Measurements from ENCODE around the gene ABCB9.

ABCB9 gene

DNA sequence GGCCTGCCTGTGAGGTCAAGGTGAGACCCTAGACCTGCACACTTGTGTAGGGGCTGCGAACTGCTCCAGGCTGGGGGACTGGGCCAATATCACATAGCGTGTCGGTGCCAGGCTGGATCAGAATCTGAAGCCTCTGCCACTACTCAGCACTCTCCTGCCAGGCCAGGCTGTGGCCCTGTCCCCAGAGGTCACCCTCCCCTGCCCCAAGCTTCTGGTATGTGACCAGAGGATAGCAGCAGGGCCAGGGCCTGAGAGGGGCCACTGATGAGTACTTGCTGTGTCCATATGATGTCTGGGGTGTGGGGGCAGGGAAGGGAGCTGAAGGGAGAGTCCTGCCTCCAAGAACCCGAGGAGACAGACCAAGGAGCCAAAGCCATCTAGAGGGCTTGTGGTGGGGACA, 32.1 kb upstream of the ABCB9 start:
- H3K9me3 Mint-ChIP-seq, result no peaks in the 10 kb centered on the region
- peaks cover 11% of the 10 kb centered on the region for H3K36me3 Mint-ChIP-seq (ENCODE audit: low read depth)
- DNase-seq, result no peak
- no peaks in the 10 kb centered on the region for H3K27me3 Mint-ChIP-seq
- no peak overlapping the region for H3K4me3 Mint-ChIP-seq
- H3K4me1 Mint-ChIP-seq (ENCODE audit: low read depth), result peaks cover 5% of the 10 kb centered on the region
- no peak overlapping the region for H3K27ac Mint-ChIP-seq

DNA sequence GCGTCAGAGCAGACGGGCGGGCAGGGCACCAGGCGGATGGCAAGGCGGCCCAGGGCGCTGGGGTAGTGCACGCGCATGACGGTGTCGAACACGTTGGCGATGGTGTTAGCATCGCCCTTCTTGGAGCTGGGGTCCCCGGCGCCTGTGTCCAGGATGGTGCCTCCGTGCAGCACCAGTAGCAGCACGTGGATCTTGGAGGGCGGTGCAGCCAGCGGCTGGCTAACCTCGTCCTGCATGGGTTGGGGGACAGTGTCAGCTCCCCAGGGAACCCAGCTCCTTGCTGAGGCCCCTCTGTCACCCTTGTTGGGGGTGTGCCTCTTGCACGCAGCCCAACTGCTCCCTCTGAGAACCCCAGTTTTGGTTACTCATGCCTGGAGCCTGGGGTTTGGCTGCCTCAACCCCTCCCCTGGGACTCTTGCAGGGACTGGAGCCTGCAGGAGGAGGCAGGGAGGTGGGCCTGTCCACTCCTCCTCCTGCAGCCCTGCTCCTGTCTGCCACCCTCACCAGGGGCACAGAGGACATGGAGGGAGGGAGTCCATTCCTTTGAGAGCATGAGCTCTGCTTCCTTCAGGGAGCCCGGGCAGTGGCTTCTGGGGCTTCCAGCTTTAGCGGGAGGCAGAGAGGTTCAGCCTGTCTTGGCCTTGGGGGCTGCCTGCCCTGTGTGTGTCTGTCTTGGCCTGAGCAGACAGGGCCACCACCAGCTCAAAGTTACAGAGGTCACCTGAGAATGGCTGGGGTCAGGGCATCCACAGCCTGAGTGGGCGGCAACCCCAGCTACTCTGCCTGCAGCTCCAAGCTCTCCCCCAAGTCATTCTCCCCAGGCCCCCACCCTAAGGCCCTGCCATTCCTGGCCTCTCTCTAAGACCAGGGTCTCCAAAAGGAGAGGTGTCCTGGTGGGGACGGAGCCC, 31.3 kb upstream of the ABCB9 start:
- H3K4me1 Mint-ChIP-seq (ENCODE audit: low read depth), result peaks cover 9% of the 10 kb centered on the region
- DNase-seq, result no peak
- H3K27ac Mint-ChIP-seq, result no peak overlapping the region
- no peak overlapping the region for H3K4me3 Mint-ChIP-seq
- H3K9me3 Mint-ChIP-seq, result no peaks in the 10 kb centered on the region
- H3K27me3 Mint-ChIP-seq, result no peaks in the 10 kb centered on the region
- H3K36me3 Mint-ChIP-seq (ENCODE audit: low read depth), result peaks cover 11% of the 10 kb centered on the region

- H3K9me3 Mint-ChIP-seq, result no peaks in the 10 kb centered on the region
- no peak overlapping the region for H3K4me3 Mint-ChIP-seq
- H3K27me3 Mint-ChIP-seq, result no peaks in the 10 kb centered on the region
- peaks cover 9% of the 10 kb centered on the region for H3K4me1 Mint-ChIP-seq (ENCODE audit: low read depth)
- H3K36me3 Mint-ChIP-seq (ENCODE audit: low read depth), result peaks cover 11% of the 10 kb centered on the region
- no peak for DNase-seq
- H3K27ac Mint-ChIP-seq, result no peak overlapping the region
These were observed 30.5 kb upstream of the ABCB9 start for GRCh38 chr12:122996621-122997342.

DNA sequence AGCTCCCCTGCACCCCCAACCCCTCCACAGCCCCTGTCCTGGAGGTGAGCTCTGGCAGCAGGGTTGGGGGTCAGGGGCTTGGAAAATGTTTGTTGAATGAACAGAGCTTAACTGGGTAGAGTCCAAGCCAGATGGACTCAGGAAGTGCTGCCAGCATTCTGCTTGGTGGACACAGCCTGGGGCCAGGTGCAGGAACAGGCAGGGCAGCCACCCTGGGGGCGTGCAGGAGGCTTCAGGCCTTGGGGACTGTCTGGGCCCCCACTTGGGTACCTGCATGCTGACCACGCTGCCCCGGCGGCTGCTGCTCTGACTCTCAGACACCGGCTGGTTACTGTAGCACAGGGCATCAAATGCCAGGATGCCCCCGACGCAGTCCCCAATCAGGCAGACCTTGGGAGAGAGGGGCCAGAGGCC, 29.9 kb upstream of the ABCB9 start:
- Mint-ChIP-seq H3K9me3 (no peaks in the 10 kb centered on the region), H3K4me3 (no peak overlapping the region), H3K27ac (no peak overlapping the region), H3K4me1 (ENCODE audit: low read depth) (peaks cover 9% of the 10 kb centered on the region), H3K27me3 (no peaks in the 10 kb centered on the region), H3K36me3 (ENCODE audit: low read depth) (peaks cover 10% of the 10 kb centered on the region)
- no peak for DNase-seq

- no peak for DNase-seq
- Mint-ChIP-seq H3K36me3 (ENCODE audit: low read depth) (peaks cover 7% of the 10 kb centered on the region), H3K27me3 (no peaks in the 10 kb centered on the region), H3K4me3 (no peak overlapping the region), H3K27ac (no peak overlapping the region), H3K9me3 (no peaks in the 10 kb centered on the region), H3K4me1 (ENCODE audit: low read depth) (peaks cover 9% of the 10 kb centered on the region)
These were observed 29.4 kb upstream of the ABCB9 start for GRCh38 chr12:122995503-122996187.

- no peak overlapping the region for H3K4me3 Mint-ChIP-seq
- peaks cover 2% of the 10 kb centered on the region for H3K36me3 Mint-ChIP-seq (ENCODE audit: low read depth)
- no peak overlapping the region for H3K27ac Mint-ChIP-seq
- DNase-seq, result no peak
- no peaks in the 10 kb centered on the region for H3K27me3 Mint-ChIP-seq
- no peaks in the 10 kb centered on the region for H3K9me3 Mint-ChIP-seq
- H3K4me1 Mint-ChIP-seq (ENCODE audit: low read depth), result peaks cover 9% of the 10 kb centered on the region
These were observed 28.7 kb upstream of the ABCB9 start for GRCh38 chr12:122994781-122995502.

GRCh38 chr12:122994140-122994675, 27.9 kb upstream of the ABCB9 start:
- Mint-ChIP-seq H3K4me1 (ENCODE audit: low read depth) (peaks cover 9% of the 10 kb centered on the region), H3K27me3 (no peaks in the 10 kb centered on the region), H3K27ac (no peak overlapping the region), H3K9me3 (no peaks in the 10 kb centered on the region), H3K36me3 (ENCODE audit: low read depth) (peaks cover 2% of the 10 kb centered on the region), H3K4me3 (no peak overlapping the region)
- DNase-seq, result no peak

DNA sequence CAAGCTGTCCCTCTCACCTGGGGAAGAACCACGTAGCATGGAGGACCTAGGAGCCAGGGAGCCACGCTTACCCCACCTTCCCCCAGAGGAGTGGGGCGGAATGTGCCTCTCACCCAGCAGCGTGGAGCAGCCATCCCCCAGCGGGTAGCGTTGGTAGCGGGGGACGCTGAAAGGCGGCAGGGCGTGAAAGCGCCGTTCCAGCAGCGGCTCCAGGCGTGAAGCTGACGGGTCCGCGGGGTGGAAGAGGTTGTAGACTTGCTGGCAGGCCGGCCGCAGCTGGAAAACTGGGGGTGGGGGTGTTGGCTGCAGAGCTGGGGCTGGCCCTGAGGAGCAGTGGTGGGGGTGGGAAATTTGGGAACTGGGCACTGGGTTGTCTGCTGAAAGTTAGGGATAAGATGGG, 26.1 kb upstream of the ABCB9 start:
- H3K4me1 Mint-ChIP-seq (ENCODE audit: low read depth), result peaks cover 9% of the 10 kb centered on the region
- no peaks in the 10 kb centered on the region for H3K9me3 Mint-ChIP-seq
- H3K27ac Mint-ChIP-seq, result no peak overlapping the region

DNA sequence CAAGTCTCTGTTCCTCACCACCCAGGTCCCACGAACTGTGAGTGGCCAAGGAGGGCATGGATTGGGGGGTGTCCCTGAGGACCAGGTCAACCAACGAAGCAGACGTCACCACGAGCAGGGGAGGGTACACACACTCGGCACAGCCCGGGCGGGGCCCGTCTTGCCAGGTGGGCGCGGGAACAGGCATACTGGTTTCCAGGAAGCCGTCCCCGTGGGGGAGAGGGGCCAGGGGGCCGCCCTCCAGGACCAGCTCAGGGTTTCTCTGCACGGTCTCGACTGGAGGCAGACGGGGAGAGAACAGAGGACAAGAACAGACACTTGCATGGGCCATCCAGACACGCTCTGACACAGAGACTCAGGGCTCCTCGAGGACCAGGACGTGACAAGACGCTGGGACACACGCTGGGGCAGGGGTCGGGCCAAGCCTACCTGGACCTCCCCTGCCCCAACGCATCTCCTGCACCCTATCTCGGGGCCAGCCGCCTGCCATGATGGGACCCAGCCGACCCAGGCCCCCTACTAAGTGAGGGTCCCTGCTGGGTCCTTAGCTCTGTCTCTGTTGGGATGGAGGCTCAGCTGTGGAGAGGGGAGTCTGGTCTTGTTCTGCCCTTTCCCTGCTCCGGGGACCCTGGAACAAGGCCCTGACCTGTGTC, 25.5 kb upstream of the ABCB9 start:
- H3K27me3 Mint-ChIP-seq, result no peaks in the 10 kb centered on the region
- H3K27ac Mint-ChIP-seq, result no peak overlapping the region
- H3K4me3 Mint-ChIP-seq, result no peak overlapping the region
- H3K4me1 Mint-ChIP-seq (ENCODE audit: low read depth), result peaks cover 9% of the 10 kb centered on the region
- no peak for DNase-seq
- H3K9me3 Mint-ChIP-seq, result no peaks in the 10 kb centered on the region
- peaks cover 4% of the 10 kb centered on the region for H3K36me3 Mint-ChIP-seq (ENCODE audit: low read depth)

More for the DNA sequence above, 26.1 kb upstream of the ABCB9 start:
- peaks cover 2% of the 10 kb centered on the region for H3K36me3 Mint-ChIP-seq (ENCODE audit: low read depth)
- H3K4me3 Mint-ChIP-seq, result no peak overlapping the region
- H3K27me3 Mint-ChIP-seq, result no peaks in the 10 kb centered on the region
- no peak for DNase-seq

- peaks cover 9% of the 10 kb centered on the region for H3K4me1 Mint-ChIP-seq (ENCODE audit: low read depth)
- H3K36me3 Mint-ChIP-seq (ENCODE audit: low read depth), result peaks cover 9% of the 10 kb centered on the region
- H3K27ac Mint-ChIP-seq, result no peak overlapping the region
- H3K27me3 Mint-ChIP-seq, result no peaks in the 10 kb centered on the region
- no peak for DNase-seq
- no peaks in the 10 kb centered on the region for H3K9me3 Mint-ChIP-seq
- no peak overlapping the region for H3K4me3 Mint-ChIP-seq
These were observed 24.8 kb upstream of the ABCB9 start for GRCh38 chr12:122990961-122991622.

GRCh38 chr12:122990561-122990960, 24.3 kb upstream of the ABCB9 start:
- H3K9me3 Mint-ChIP-seq, result no peaks in the 10 kb centered on the region
- peaks cover 9% of the 10 kb centered on the region for H3K4me1 Mint-ChIP-seq (ENCODE audit: low read depth)
- no peaks in the 10 kb centered on the region for H3K27me3 Mint-ChIP-seq
- no peak overlapping the region for H3K4me3 Mint-ChIP-seq
- peaks cover 9% of the 10 kb centered on the region for H3K36me3 Mint-ChIP-seq (ENCODE audit: low read depth)
- no peak for DNase-seq
- no peak overlapping the region for H3K27ac Mint-ChIP-seq

GRCh38 chr12:122989874-122990419, 23.7 kb upstream of the ABCB9 start:
- peaks cover 13% of the 10 kb centered on the region for H3K36me3 Mint-ChIP-seq (ENCODE audit: low read depth)
- no peak overlapping the region for H3K4me3 Mint-ChIP-seq
- no peaks in the 10 kb centered on the region for H3K27me3 Mint-ChIP-seq
- no peaks in the 10 kb centered on the region for H3K9me3 Mint-ChIP-seq
- H3K27ac Mint-ChIP-seq, result no peak overlapping the region
- H3K4me1 Mint-ChIP-seq (ENCODE audit: low read depth), result peaks cover 9% of the 10 kb centered on the region
- DNase-seq, result no peak

- no peaks in the 10 kb centered on the region for H3K27me3 Mint-ChIP-seq
- H3K27ac Mint-ChIP-seq, result no peak overlapping the region
- H3K4me1 Mint-ChIP-seq (ENCODE audit: low read depth), result peaks cover 13% of the 10 kb centered on the region
- DNase-seq, result no peak
- H3K4me3 Mint-ChIP-seq, result no peak overlapping the region
- H3K36me3 Mint-ChIP-seq (ENCODE audit: low read depth), result peaks cover 20% of the 10 kb centered on the region
- H3K9me3 Mint-ChIP-seq, result no peaks in the 10 kb centered on the region
These were observed 23.1 kb upstream of the ABCB9 start for GRCh38 chr12:122989225-122989839.

All from activated T-cell treated with anti-CD3 and anti-CD28 coated beads, Interleukin-2, amount 50 U/mL, for 24 hours (primary cell).